WTC11 (cell line): ENCODE measurements around the gene DDR2. TPM values are rescaled to one million over a fixed set of nuclear protein-coding genes. Genes with fewer than 3 reads are reported as not detected.
"Not testable (repeated sequence)": the region's sequence is repeated elsewhere in the genome, so short reads cannot be mapped to it uniquely, and the experiment has no call there.

Experiments
- ATAC-seq: fragments of 200-7000 bp; cut with Tn5 transposase; 2 replicates; pipeline ENCODE4 v1.10.0; 2021; ENCODE audit warnings: mild to moderate bottlenecking, moderate library complexity
- CTCF ChIA-PET: fragments of 300-600 bp; sonication (Branson Sonifier 250); formaldehyde crosslinking; loops from one replicate; lab custom pipeline; 2021; ENCODE audit warnings: antibody characterized with exemption; lab: Charles Lee
- POLR2A ChIA-PET: fragments of 350-600 bp; sonication (Branson Sonifier 250); formaldehyde crosslinking; loops from one replicate; lab custom pipeline; 2021; ENCODE audit warnings: antibody characterized with exemption; lab: Charles Lee
- DNase-seq: peaks from one replicate; pipeline ENCODE4 v3.0.0; 2021; ENCODE audit warnings: low spot score
- H3K27ac Mint-ChIP-seq: 2 replicates; pipeline ENCODE4 v1.8.0; 2021; ENCODE audit warnings: mixed read lengths
- H3K27me3 Mint-ChIP-seq: 2 replicates; pipeline ENCODE4 v1.8.0; 2021; ENCODE audit warnings: low read depth, mild to moderate bottlenecking, moderate library complexity, mixed read lengths
- H3K36me3 Mint-ChIP-seq: 2 replicates; pipeline ENCODE4 v1.8.0; 2021; ENCODE audit warnings: mixed read lengths
- H3K4me1 Mint-ChIP-seq: 2 replicates; pipeline ENCODE4 v1.8.0; 2022; ENCODE audit warnings: mixed read lengths
- H3K4me3 Mint-ChIP-seq: 2 replicates; pipeline ENCODE4 v1.8.0; 2021; ENCODE audit warnings: mild to moderate bottlenecking, moderate library complexity, mixed read lengths
- H3K9me3 Mint-ChIP-seq: 2 replicates; pipeline ENCODE4 v1.8.0; 2021; ENCODE audit warnings: mixed read lengths
- ATF1 ChIP-seq: sonication (generic); formaldehyde crosslinking; IDR thresholded peaks from 2 replicates; pipeline ENCODE4 v1.8.1; 2023; ENCODE audit warnings: mild to moderate bottlenecking, moderate library complexity, missing genetic modification reagents
- CREM ChIP-seq: sonication (generic); formaldehyde crosslinking; IDR thresholded peaks from 2 replicates; pipeline ENCODE4 v1.8.1; 2022; ENCODE audit warnings: mild to moderate bottlenecking, missing genetic modification reagents, moderate library complexity
- EMX1 ChIP-seq: fragments of 250-450 bp; sonication (Bioruptor Pico); IDR thresholded peaks from 2 replicates; pipeline ENCODE4 v1.8.0; 2021; ENCODE audit warnings: mild to moderate bottlenecking
- FOXJ3 ChIP-seq: sonication (generic); formaldehyde crosslinking; IDR thresholded peaks from 2 replicates; pipeline ENCODE4 v1.9.0; 2021; ENCODE audit warnings: missing genetic modification reagents, mild to moderate bottlenecking, borderline replicate concordance
- FOXP1 ChIP-seq: sonication (generic); formaldehyde crosslinking; IDR thresholded peaks from 2 replicates; pipeline ENCODE4 v1.8.0; 2022; ENCODE audit warnings: missing genetic modification reagents, mild to moderate bottlenecking, moderate library complexity, borderline replicate concordance
- HMGXB4 ChIP-seq: sonication (generic); formaldehyde crosslinking; IDR thresholded peaks from 2 replicates; pipeline ENCODE4 v1.8.1; 2023; ENCODE audit warnings: mild to moderate bottlenecking, moderate library complexity, missing genetic modification reagents
- JUN ChIP-seq: sonication (generic); formaldehyde crosslinking; IDR thresholded peaks from 2 replicates; pipeline ENCODE4 v1.8.0; 2023; ENCODE audit warnings: mild to moderate bottlenecking, missing genetic modification reagents
- MXD4 ChIP-seq: fragments of 250-450 bp; sonication (Bioruptor Pico); IDR thresholded peaks from 2 replicates; pipeline ENCODE4 v1.8.0; 2021; ENCODE audit warnings: mild to moderate bottlenecking, moderate library complexity, borderline replicate concordance
- MYBL2 ChIP-seq: sonication (generic); formaldehyde crosslinking; IDR thresholded peaks from 2 replicates; pipeline ENCODE4 v1.8.1; 2023; ENCODE audit warnings: mild to moderate bottlenecking, moderate library complexity, missing genetic modification reagents
- NR1H2 ChIP-seq: sonication (generic); formaldehyde crosslinking; IDR thresholded peaks from 2 replicates; pipeline ENCODE4 v1.9.0; 2021; ENCODE audit warnings: mild to moderate bottlenecking, moderate library complexity, missing genetic modification reagents
- NR2C2 ChIP-seq: sonication (generic); formaldehyde crosslinking; IDR thresholded peaks from 2 replicates; pipeline ENCODE4 v1.8.0; 2022; ENCODE audit warnings: mild to moderate bottlenecking, missing genetic modification reagents
- NR3C1 ChIP-seq: sonication (generic); formaldehyde crosslinking; conservative IDR thresholded peaks from 2 replicates; pipeline ENCODE4 v1.8.1; 2023; ENCODE audit warnings: low read depth, mild to moderate bottlenecking, missing genetic modification reagents
- PRDM15 ChIP-seq: sonication (generic); formaldehyde crosslinking; IDR thresholded peaks from 2 replicates; pipeline ENCODE4 v1.8.0; 2022; ENCODE audit warnings: missing genetic modification reagents
- RELA ChIP-seq: sonication (generic); formaldehyde crosslinking; IDR thresholded peaks from 2 replicates; pipeline ENCODE4 v1.8.1; 2022; ENCODE audit warnings: missing genetic modification reagents, mild to moderate bottlenecking, borderline replicate concordance
- SOX15 ChIP-seq: fragments of 250-450 bp; sonication (Bioruptor Pico); IDR thresholded peaks from 2 replicates; pipeline ENCODE4 v1.9.0; 2021; ENCODE audit warnings: mild to moderate bottlenecking
- SP1 ChIP-seq: sonication (generic); formaldehyde crosslinking; conservative IDR thresholded peaks from 2 replicates; pipeline ENCODE4 v1.8.1; 2022; ENCODE audit warnings: missing genetic modification reagents
- TEAD1 ChIP-seq: sonication (generic); formaldehyde crosslinking; IDR thresholded peaks from 2 replicates; pipeline ENCODE4 v1.8.0; 2022; ENCODE audit warnings: mild to moderate bottlenecking, missing genetic modification reagents
- TEAD4 ChIP-seq: sonication (generic); formaldehyde crosslinking; IDR thresholded peaks from 2 replicates; pipeline ENCODE4 v1.8.0; 2022; ENCODE audit warnings: mild to moderate bottlenecking, missing genetic modification reagents
- ZBTB43 ChIP-seq: sonication (generic); formaldehyde crosslinking; IDR thresholded peaks from 2 replicates; pipeline ENCODE4 v1.8.1; 2023; ENCODE audit warnings: mild to moderate bottlenecking, missing genetic modification reagents
- ZNF219 ChIP-seq: sonication (generic); formaldehyde crosslinking; IDR thresholded peaks from 2 replicates; pipeline ENCODE4 v1.8.0; 2023; ENCODE audit warnings: missing genetic modification reagents, mild to moderate bottlenecking, borderline replicate concordance
- ZNF512 ChIP-seq: sonication (generic); formaldehyde crosslinking; IDR thresholded peaks from 2 replicates; pipeline ENCODE4 v1.8.1; 2022; ENCODE audit warnings: missing genetic modification reagents, borderline replicate concordance
- ZNF532 ChIP-seq: fragments of 250-450 bp; sonication (Bioruptor Pico); IDR thresholded peaks from 2 replicates; pipeline ENCODE4 v1.9.0; 2021; ENCODE audit warnings: mild to moderate bottlenecking, borderline replicate concordance
- total RNA-seq: library from RNA; stranded (reverse); gene quantifications from 3 replicates; pipeline ENCODE4 v1.2.3, GENCODE V29; 2021

The DDR2 gene
- total RNA-seq, 1 experiment from 2014 or later: 0.85 TPM

GRCh38 chr1:162779043-162779442 lies 146.8 kb downstream of the DDR2 start (continued):
- TF ChIP-seq NR2C2 (CRISPR knock-in tag) (no peak), HMGXB4 (CRISPR knock-in tag) (no peak)

GRCh38 chr1:162782671-162783070 lies 150.4 kb downstream of the DDR2 start:
- no peak overlapping the region for H3K27ac Mint-ChIP-seq
- peaks cover 9% of the 10 kb centered on the region for H3K4me1 Mint-ChIP-seq
- no peaks in the 10 kb centered on the region; the same call in 1 of the 2 replicates for H3K9me3 Mint-ChIP-seq
- ChIA-PET CTCF (no interaction called here), POLR2A (no interaction called here)
- TF ChIP-seq NR3C1 (no peak), TEAD1 (CRISPR knock-in tag) (no peak), MYBL2 (CRISPR knock-in tag) (no peak), PRDM15 (CRISPR knock-in tag) (no peak), ZBTB43 (CRISPR knock-in tag) (no peak), NR1H2 (CRISPR knock-in tag) (no peak), JUN (CRISPR knock-in tag) (no peak), CREM (no peak), TEAD4 (no peak), ZNF219 (no peak), SP1 (CRISPR knock-in tag) (no peak), RELA (CRISPR knock-in tag) (no peak), EMX1 (no peak), ATF1 (CRISPR knock-in tag) (no peak), ZNF512 (no peak), MXD4 (no peak), SOX15 (CRISPR knock-in tag) (no peak), ZNF532 (CRISPR knock-in tag) (no peak), FOXJ3 (CRISPR knock-in tag) (no peak), FOXP1 (CRISPR knock-in tag) (no peak)
- no peak for DNase-seq
- H3K4me3 Mint-ChIP-seq: no peak overlapping the region
- no peak for ATAC-seq
- no peaks in the 10 kb centered on the region for H3K27me3 Mint-ChIP-seq
- no peaks in the 10 kb centered on the region for H3K36me3 Mint-ChIP-seq

GRCh38 chr1:162784926-162785325 lies 152.7 kb downstream of the DDR2 start:
- CTCF ChIA-PET, H3K4me3 Mint-ChIP-seq, H3K36me3 Mint-ChIP-seq, H3K27ac Mint-ChIP-seq, DNase-seq, H3K9me3 Mint-ChIP-seq, POLR2A ChIA-PET, H3K27me3 Mint-ChIP-seq, ATAC-seq: not testable (repeated sequence)
- peaks cover 12% of the 10 kb centered on the region for H3K4me1 Mint-ChIP-seq

- CTCF ChIA-PET, POLR2A ChIA-PET, H3K9me3 Mint-ChIP-seq, ATAC-seq, H3K27ac Mint-ChIP-seq, H3K27me3 Mint-ChIP-seq, DNase-seq, H3K4me3 Mint-ChIP-seq: not testable (repeated sequence)
- Mint-ChIP-seq H3K4me1 (peaks cover 15% of the 10 kb centered on the region), H3K36me3 (peaks cover 10% of the 10 kb centered on the region)
Measured at GRCh38 chr1:162788783-162789182, 156.5 kb downstream of the DDR2 start.
